Liver (tissue), 9 donors: Measurements from ENCODE around the gene TMEM178B. TPM values are rescaled to one million over a fixed set of nuclear protein-coding genes. Genes with fewer than 3 reads are reported as not detected.

ENCODE experiments used
- DNase-seq: peaks from one replicate; pipeline ENCODE4 v3.0.0-alpha.2; 2017; ENCODE audit warnings: low spot score
- H3K27ac ChIP-seq, 2 donors: one replicate each; pipeline ENCODE4 v1.7.0; 2013; ENCODE audit warnings: inconsistent platforms in 2 of 2, low read length in 2 of 2, control low read depth in 1 of 2, low read depth in 1 of 2, mild to moderate bottlenecking in 1 of 2
- H3K27me3 ChIP-seq, 4 donors: one replicate each; pipeline versions ENCODE4 v1.6.1 to v1.7.0; 2013; ENCODE audit warnings: low read length in 3 of 4, inconsistent platforms in 1 of 4, mild to moderate bottlenecking in 1 of 4, moderate library complexity in 1 of 4; ENCODE audit not compliant: control insufficient read depth in 4 of 4, insufficient read depth in 4 of 4
- H3K36me3 ChIP-seq, 4 donors: one replicate each; pipeline versions ENCODE4 v1.6.1 to v1.7.0; 2013; ENCODE audit warnings: low read length in 3 of 4, mild to moderate bottlenecking in 3 of 4, low read depth in 1 of 4, moderate library complexity in 1 of 4; ENCODE audit not compliant: control insufficient read depth in 4 of 4, insufficient read depth in 3 of 4
- H3K4me1 ChIP-seq, 4 donors: one replicate each; pipeline versions ENCODE4 v1.6.1 to v1.7.0; 2013; ENCODE audit warnings: low read length in 3 of 4, mild to moderate bottlenecking in 3 of 4, moderate library complexity in 1 of 4; ENCODE audit not compliant: control insufficient read depth in 4 of 4, insufficient read depth in 4 of 4
- H3K4me3 ChIP-seq, 3 donors: one replicate each; pipeline versions ENCODE4 v1.6.1 to v1.7.0; 2013; ENCODE audit warnings: low read length in 3 of 3, control low read depth in 1 of 3, low read depth in 1 of 3, mild to moderate bottlenecking in 1 of 3
- H3K9ac ChIP-seq, 2 donors: one replicate each; pipeline ENCODE4 v1.7.0; 2013; ENCODE audit warnings: low read length in 2 of 2, mild to moderate bottlenecking in 2 of 2, moderate library complexity in 2 of 2, control low read depth in 1 of 2, low read depth in 1 of 2
- H3K9me3 ChIP-seq, 4 donors: one replicate each; pipeline versions ENCODE4 v1.6.1 to v1.7.0; 2013; ENCODE audit warnings: low read length in 3 of 4; ENCODE audit not compliant: control insufficient read depth in 4 of 4
- ATF3 ChIP-seq: IDR thresholded peaks from 2 replicates; pipeline ENCODE4 v1.6.1; 2016; ENCODE audit warnings: antibody characterized with exemption
- CTCF ChIP-seq: fragments of 150-350 bp; IDR thresholded peaks from 2 replicates; pipeline ENCODE4 v1.5.1; 2017; ENCODE audit warnings: improper control_type of control experiment, low read depth, low read length; ENCODE audit not compliant: missing input control
- EGR1 ChIP-seq, 2 donors: IDR thresholded peaks; 2 replicates each; pipeline ENCODE4 v1.6.1; 2016 to 2018; ENCODE audit warnings: antibody characterized with exemption in 2 of 2, low read depth in 2 of 2
- FOXA1 ChIP-seq: IDR thresholded peaks from 2 replicates; pipeline ENCODE4 v1.6.1; 2016; ENCODE audit warnings: antibody characterized with exemption
- FOXA2 ChIP-seq: IDR thresholded peaks from 2 replicates; pipeline ENCODE4 v1.6.1; 2016; ENCODE audit warnings: antibody characterized with exemption
- GABPA ChIP-seq, 2 donors: IDR thresholded peaks in 1 of 2; conservative IDR thresholded peaks in 1 of 2; 2 replicates each; pipeline ENCODE4 v1.6.1; 2016; ENCODE audit warnings: antibody characterized with exemption in 2 of 2, mild to moderate bottlenecking in 1 of 2, moderate library complexity in 1 of 2
- JUND ChIP-seq, 2 donors: IDR thresholded peaks; 2 replicates each; pipeline ENCODE4 v1.6.1; 2016; ENCODE audit warnings: antibody characterized with exemption in 2 of 2
- MAX ChIP-seq: IDR thresholded peaks from 2 replicates; pipeline ENCODE4 v1.6.1; 2016; ENCODE audit warnings: antibody characterized with exemption
- NR2F2 ChIP-seq: IDR thresholded peaks from 2 replicates; pipeline ENCODE4 v1.6.1; 2016; ENCODE audit warnings: antibody characterized with exemption
- RAD21 ChIP-seq, 2 donors: IDR thresholded peaks; 2 replicates each; pipeline ENCODE4 v1.6.1; 2016; ENCODE audit warnings: antibody characterized with exemption in 2 of 2, mild to moderate bottlenecking in 2 of 2
- REST ChIP-seq: IDR thresholded peaks from 2 replicates; pipeline ENCODE4 v1.6.1; 2016; ENCODE audit warnings: antibody characterized with exemption, mild to moderate bottlenecking
- RXRA ChIP-seq, 2 donors: IDR thresholded peaks; 2 replicates each; pipeline ENCODE4 v1.6.1; 2017 to 2018; ENCODE audit warnings: antibody characterized with exemption in 2 of 2, mild to moderate bottlenecking in 1 of 2
- TAF1 ChIP-seq: conservative IDR thresholded peaks from 2 replicates; pipeline ENCODE4 v1.6.1; 2016; ENCODE audit warnings: antibody characterized with exemption, mild to moderate bottlenecking
- YY1 ChIP-seq: IDR thresholded peaks from 2 replicates; pipeline ENCODE4 v1.6.1; 2016; ENCODE audit warnings: antibody characterized with exemption, mild to moderate bottlenecking
- ZBTB33 ChIP-seq: IDR thresholded peaks from 2 replicates; pipeline ENCODE4 v1.6.1; 2016; ENCODE audit warnings: antibody characterized with exemption
- WGBS: extraction: QIAGEN DNeasy Blood & Tissue Kit; methylation state at CpG from one replicate; pipeline ENCODE4 v1.1.7; 2013; 5-methylcytosine and 5-hydroxymethylcytosine counted together
- polyA plus RNA-seq, 2 donors: library from polyadenylated mRNA; stranded (reverse) in 1 of 2; unstranded in 1 of 2; fragments of 200-250 nt in 1 of 2; fragments of >200 nt in 1 of 2; fragmentation: Nextera tagmentation in 1 of 2; extraction: Ambion mirVana in 1 of 2; gene quantifications; one replicate each; pipeline versions ENCODE4 v1.2.1 to v1.2.3, GENCODE V29; 2013 to 2015
- total RNA-seq, 2 donors: library from RNA; depleted of rRNA; stranded (reverse); fragments of >200 nt; gene quantifications; one replicate each; pipeline ENCODE4 v1.2.3, GENCODE V29; 2014
- donor health status: healthy.
- donor health status: healthy.
- donor health status: healthy.
- donor health status: healthy.
- donor health status: healthy.

Gene TMEM178B
- total and polyA plus RNA-seq, 4 donors, result under 0.01 to 0.02 (median under 0.01) TPM; not detected in 1

DNA sequence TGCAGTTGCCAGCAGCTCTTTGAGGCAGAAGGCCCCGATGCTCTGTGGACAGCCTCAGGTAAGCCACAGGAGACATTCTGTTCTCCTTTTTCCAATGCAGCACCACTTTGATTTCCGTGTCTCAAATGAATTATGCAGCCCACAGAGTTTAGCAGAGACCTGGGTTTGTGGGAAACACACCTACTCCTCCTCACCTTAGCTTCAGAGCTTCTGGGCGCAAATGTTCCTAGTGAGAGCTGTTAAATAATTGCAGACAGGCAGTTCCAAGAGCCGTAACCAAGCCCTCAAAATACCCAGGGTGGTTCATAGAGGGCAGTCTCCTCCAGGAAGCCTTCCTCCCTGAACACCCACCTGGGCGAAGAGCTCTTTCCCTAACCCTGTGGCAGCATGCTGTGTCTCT lies 408.1 kb downstream of the TMEM178B start:
- Histone ChIP-seq H3K4me3 (no peak overlapping the region), H3K27me3 (no peaks in the 10 kb centered on the region), H3K9ac (no peak overlapping the region), H3K36me3 (no peaks in the 10 kb centered on the region), H3K4me1 (no peaks in the 10 kb centered on the region), H3K9me3 (no peaks in the 10 kb centered on the region), H3K27ac (no peak overlapping the region)
- 89% methylated on average over 5 of the region's 5 CpGs for WGBS
- no peak for DNase-seq
- TF ChIP-seq GABPA (IDR thresholded peaks at IDR 0.05 in 1 of 2, conservative IDR thresholded peaks at IDR 0.05 in 1 of 2) (no peak), ATF3 (no peak), FOXA1 (no peak), ZBTB33 (no peak), RXRA (IDR thresholded peaks at IDR 0.05) (no peak), EGR1 (IDR thresholded peaks at IDR 0.05; ENCODE audit: low read depth in 2 of 2) (no peak), JUND (IDR thresholded peaks at IDR 0.05) (no peak), NR2F2 (no peak), CTCF (no peak), MAX (no peak), RAD21 (IDR thresholded peaks at IDR 0.05) (no peak), TAF1 (no peak), YY1 (no peak), FOXA2 (no peak), REST (no peak)

GRCh38 chr7:141483044-141483443 lies 409.2 kb downstream of the TMEM178B start:
- no peak for TF ChIP-seq MAX
- TF ChIP-seq EGR1 (IDR thresholded peaks at IDR 0.05; ENCODE audit: low read depth in 2 of 2), result no peak
- TF ChIP-seq NR2F2, result no peak
- TF ChIP-seq CTCF, result no peak
- TF ChIP-seq ATF3, result no peak
- TF ChIP-seq ZBTB33, result no peak
- no peak for TF ChIP-seq FOXA1
- Histone ChIP-seq H3K27ac (no peak overlapping the region), H3K9ac (no peak overlapping the region), H3K9me3 (no peaks in the 10 kb centered on the region), H3K27me3 (no peaks in the 10 kb centered on the region), H3K4me1 (no peaks in the 10 kb centered on the region), H3K4me3 (no peak overlapping the region), H3K36me3 (no peaks in the 10 kb centered on the region)
- DNase-seq, result no peak
- 94% methylated on average over 2 of the region's 2 CpGs for WGBS
